Mesothelial cell of epicardium (in vitro differentiated cells): ENCODE results near the gene NSG1. TPM values are rescaled to one million over a fixed set of nuclear protein-coding genes. Genes with fewer than 3 reads are reported as not detected.

Experiments used
- DNase-seq, 2 experiments: peaks; one replicate each; pipeline ENCODE4 v3.0.0; 2021; ENCODE audit warnings: low spot score in 2 of 2; ENCODE audit not compliant: unreplicated experiment in 2 of 2
- H3K27ac Mint-ChIP-seq: 2 replicates; pipeline ENCODE4 v1.8.0; 2021; ENCODE audit warnings: mixed read lengths
- H3K27me3 Mint-ChIP-seq: 2 replicates; pipeline ENCODE4 v1.8.0; 2021; ENCODE audit warnings: low read depth, mixed read lengths
- H3K36me3 Mint-ChIP-seq: 2 replicates; pipeline ENCODE4 v1.8.0; 2021; ENCODE audit warnings: mixed read lengths
- H3K4me1 Mint-ChIP-seq: 2 replicates; pipeline ENCODE4 v1.8.0; 2021; ENCODE audit warnings: mixed read lengths
- H3K4me3 Mint-ChIP-seq: 2 replicates; pipeline ENCODE4 v1.8.0; 2021; ENCODE audit warnings: mild to moderate bottlenecking, moderate library complexity, mixed read lengths
- H3K9me3 Mint-ChIP-seq: 2 replicates; pipeline ENCODE4 v1.8.0; 2021; ENCODE audit warnings: mixed read lengths
- CTCF ChIP-seq: fragments of 200-600 bp; sonication (generic); IDR thresholded peaks from one replicate; pipeline ENCODE4 v1.5.0; 2021; ENCODE audit warnings: antibody characterized with exemption; ENCODE audit not compliant: unreplicated experiment
- total RNA-seq: library from RNA; stranded (reverse); gene quantifications from 3 replicates; pipeline ENCODE4 v1.2.1, GENCODE V29; 2021

NSG1 gene
- total RNA-seq, 1 donor from 2014 or later, result 45.8 TPM

- TF ChIP-seq CTCF, result no peak
- Mint-ChIP-seq H3K27me3 (no peaks in the 10 kb centered on the region), H3K36me3 (peaks cover 18% of the 10 kb centered on the region), H3K4me3 (no peak overlapping the region), H3K9me3 (no peaks in the 10 kb centered on the region), H3K27ac (peak overlapping the region; percentile 45), H3K4me1 (peaks cover 26% of the 10 kb centered on the region)
- DNase-seq, result no peak
Observed at GRCh38 chr4:4439782-4440181, 52.9 kb downstream of the NSG1 start.

GRCh38 chr4:4440333-4441061 lies 53.6 kb downstream of the NSG1 start:
- Mint-ChIP-seq H3K27ac (no peak overlapping the region), H3K9me3 (no peaks in the 10 kb centered on the region), H3K4me3 (no peak overlapping the region), H3K4me1 (peaks cover 26% of the 10 kb centered on the region), H3K36me3 (peaks cover 17% of the 10 kb centered on the region), H3K27me3 (no peaks in the 10 kb centered on the region)
- DNase-seq, result no peak
- TF ChIP-seq CTCF, result no peak

GRCh38 chr4:4443821-4444220 lies 56.9 kb downstream of the NSG1 start:
- TF ChIP-seq CTCF, result no peak
- Mint-ChIP-seq H3K4me1 (peaks cover 26% of the 10 kb centered on the region), H3K9me3 (no peaks in the 10 kb centered on the region), H3K4me3 (no peak overlapping the region), H3K27me3 (no peaks in the 10 kb centered on the region), H3K27ac (peak overlapping the region; percentile 75), H3K36me3 (peaks cover 8% of the 10 kb centered on the region)
- DNase-seq, result no peak

GRCh38 chr4:4446434-4446833 lies 59.5 kb downstream of the NSG1 start:
- Mint-ChIP-seq H3K27me3 (no peaks in the 10 kb centered on the region), H3K4me1 (peaks cover 14% of the 10 kb centered on the region), H3K27ac (no peak overlapping the region), H3K4me3 (no peak overlapping the region), H3K9me3 (no peaks in the 10 kb centered on the region), H3K36me3 (peaks cover 12% of the 10 kb centered on the region)
- TF ChIP-seq CTCF, result no peak
- no peak for DNase-seq

GRCh38 chr4:4455210-4455865 lies 68.4 kb downstream of the NSG1 start:
- peaks cover 35% of the 10 kb centered on the region for H3K36me3 Mint-ChIP-seq
- H3K4me1 Mint-ChIP-seq, result no peaks in the 10 kb centered on the region
- H3K9me3 Mint-ChIP-seq, result no peaks in the 10 kb centered on the region
- H3K27me3 Mint-ChIP-seq, result no peaks in the 10 kb centered on the region
- DNase-seq, result no peak
- H3K4me3 Mint-ChIP-seq, result no peak overlapping the region
- no peak for TF ChIP-seq CTCF
- no peak overlapping the region for H3K27ac Mint-ChIP-seq
